HL-60/S4 treated with phorbol 12-myristate 13-acetate at 8.2 ng/mL for 4 days and 3 days (cell line): ENCODE data around the gene GPBP1L1.
"Not testable (repeated sequence)": the region's sequence is repeated elsewhere in the genome, so short reads cannot be mapped to it uniquely, and the experiment has no call there.

Source experiments
- in situ Hi-C: fragments of 300-500 bp; cut with MboI; formaldehyde crosslinking; loops from 2 replicates; pipeline ENCODE4 v1.15.0; 2022; ENCODE audit warnings: low sequenced_read_pairs

The GPBP1L1 gene

GRCh38 chr1:45686288-45687013 lies at the start of gene GPBP1L1:
GPBP1L1 (minus strand) TSS chr1:45686533; CDS start chr1:45659087, 27,446 bp downstream.
- in situ Hi-C loops = no loop called here

GRCh38 chr1:45730780-45731319 lies 44.5 kb upstream of the GPBP1L1 start:
- in situ Hi-C loops = no loop called here

GRCh38 chr1:45730075-45730779 lies 43.9 kb upstream of the GPBP1L1 start:
- in situ Hi-C loops = no loop called here

GRCh38 chr1:45726007-45726406 lies 39.7 kb upstream of the GPBP1L1 start:
- in situ Hi-C loops = not testable (repeated sequence)

GRCh38 chr1:45723248-45723930 lies 37.1 kb upstream of the GPBP1L1 start:
- in situ Hi-C loops = no loop called here

- in situ Hi-C loops = no loop called here
Observed at GRCh38 chr1:45722809-45723208, 36.5 kb upstream of the GPBP1L1 start.

GRCh38 chr1:45721207-45721606 lies 34.9 kb upstream of the GPBP1L1 start:
- in situ Hi-C loops = no loop called here

GRCh38 chr1:45718289-45718688 lies 32.0 kb upstream of the GPBP1L1 start:
- in situ Hi-C loops = no loop called here

GRCh38 chr1:45717386-45717785 lies 31.1 kb upstream of the GPBP1L1 start:
- in situ Hi-C loops = not testable (repeated sequence)

- in situ Hi-C loops = no loop called here
Observed at GRCh38 chr1:45716700-45717099, 30.4 kb upstream of the GPBP1L1 start.

- in situ Hi-C loops = no loop called here
Observed at GRCh38 chr1:45713711-45714110, 27.4 kb upstream of the GPBP1L1 start.

- in situ Hi-C loops = no loop called here
Observed at GRCh38 chr1:45704637-45705036, 18.3 kb upstream of the GPBP1L1 start.

- in situ Hi-C loops = no loop called here
Observed at GRCh38 chr1:45694823-45695222, 8.5 kb upstream of the GPBP1L1 start.

GRCh38 chr1:45693811-45694210 lies 7.5 kb upstream of the GPBP1L1 start:
- in situ Hi-C loops = not testable (repeated sequence)

GRCh38 chr1:45687754-45688740 lies 1.7 kb upstream of the GPBP1L1 start, which contains the start of gene TMEM69:
TMEM69 (plus strand) TSS chr1:45688181; CDS start chr1:45691069, 2,888 bp downstream.
- in situ Hi-C loops = no loop called here

- in situ Hi-C loops = no loop called here
Observed at GRCh38 chr1:45687014-45687753, 851 bp upstream of the GPBP1L1 start.

GRCh38 chr1:45686015-45686287 lies 382 bp downstream of the GPBP1L1 start:
- in situ Hi-C loops = no loop called here

- in situ Hi-C loops = no loop called here
Observed at GRCh38 chr1:45685308-45686014, 872 bp downstream of the GPBP1L1 start.

- in situ Hi-C loops = no loop called here
Observed at GRCh38 chr1:45684402-45684801, 1.9 kb downstream of the GPBP1L1 start.
